EL (cell line): ENCODE results near the gene NTPCR.
A peak's percentile ranks its signal among the peaks of the same experiment; 100 is the strongest.

Source experiments
- DNase-seq: peaks from one replicate; pipeline ENCODE4 v3.0.0-alpha.2; 2016

The NTPCR gene

DNA sequence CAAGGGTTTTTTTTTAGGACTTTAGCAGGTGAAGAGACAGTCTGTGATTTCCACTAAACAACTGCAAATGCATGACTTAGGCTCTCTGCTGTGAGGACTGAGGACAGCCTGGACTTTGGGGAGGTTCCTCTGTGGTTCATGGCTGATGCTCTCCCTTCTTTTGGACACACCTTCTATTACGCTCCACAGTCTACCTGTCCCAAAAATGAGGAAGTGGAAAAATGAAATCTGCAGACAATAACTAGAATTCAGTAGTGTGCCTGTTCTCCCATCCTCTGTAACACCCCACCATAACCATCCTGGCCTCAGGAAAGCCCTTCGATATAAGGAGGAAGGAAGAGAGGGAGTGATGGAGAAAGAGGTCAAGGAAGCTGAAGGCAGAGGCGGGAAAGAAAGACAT lies 68.7 kb downstream of the NTPCR start:
- DNase-seq = no peak

DNA sequence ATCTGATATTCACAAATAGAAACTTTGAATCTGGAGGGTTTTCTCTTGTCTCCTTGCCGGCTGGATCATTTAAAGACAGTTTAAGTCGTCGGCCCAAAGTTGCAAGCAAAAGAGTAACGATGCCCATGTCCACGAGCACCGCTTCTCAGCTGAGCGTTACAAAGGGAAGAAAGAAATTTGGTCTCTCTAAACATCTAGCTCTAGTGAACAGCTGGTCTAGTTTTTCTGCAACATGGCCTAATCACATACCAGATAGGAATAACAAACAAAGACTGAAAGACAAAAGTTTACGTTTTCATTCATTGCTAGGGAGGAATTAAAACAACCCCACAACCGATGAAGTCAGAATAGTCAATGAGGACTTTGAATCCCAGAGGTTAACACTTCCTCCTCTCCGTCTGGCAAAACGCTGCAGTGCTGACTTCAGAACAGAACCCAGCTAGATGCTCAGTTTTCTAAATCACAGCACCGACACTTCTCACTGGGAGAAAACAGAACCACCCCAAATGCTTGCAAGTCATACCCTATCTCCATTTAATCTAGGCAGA lies 69.4 kb downstream of the NTPCR start:
- no peak for DNase-seq

DNA sequence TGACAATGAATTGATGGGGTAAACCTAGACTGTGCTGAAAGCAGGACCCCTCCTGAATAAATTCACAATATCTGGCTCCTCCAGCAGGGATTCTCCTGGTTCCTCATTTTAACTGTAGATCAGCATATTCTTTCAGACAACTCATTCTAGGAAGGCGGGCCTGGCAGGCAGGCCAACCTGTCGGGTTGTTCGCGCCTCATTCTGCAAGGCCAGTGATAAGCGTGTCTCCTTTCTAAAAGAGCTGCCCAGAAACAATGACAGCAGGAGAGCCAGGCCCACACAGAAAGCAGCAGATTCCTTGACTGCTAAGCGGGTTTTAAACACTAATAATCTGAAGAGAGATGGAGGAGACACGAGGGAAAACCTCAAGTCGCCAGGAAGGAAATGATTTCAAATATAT lies 70.0 kb downstream of the NTPCR start:
- DNase-seq = no peak

DNA sequence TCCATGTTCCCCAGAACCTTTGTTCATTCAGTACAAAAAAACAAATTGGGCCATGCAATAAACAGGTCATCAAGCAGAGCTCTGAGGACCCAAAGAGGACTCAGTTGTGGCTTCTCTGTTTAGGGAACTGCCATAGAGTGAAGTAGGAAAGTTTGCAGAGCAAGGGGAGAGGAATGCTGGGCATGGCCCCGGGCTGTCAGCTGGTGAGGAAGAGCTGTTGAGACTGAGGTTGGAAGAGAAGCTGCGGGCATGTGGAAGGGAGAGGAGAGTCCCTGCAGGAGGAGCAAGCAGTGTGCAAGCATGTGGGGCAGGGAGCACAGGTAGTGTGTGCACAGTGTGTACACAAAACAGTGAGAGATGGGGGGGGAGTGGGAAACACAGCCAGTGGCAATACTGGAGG lies 71.8 kb downstream of the NTPCR start:
- no peak for DNase-seq

DNA sequence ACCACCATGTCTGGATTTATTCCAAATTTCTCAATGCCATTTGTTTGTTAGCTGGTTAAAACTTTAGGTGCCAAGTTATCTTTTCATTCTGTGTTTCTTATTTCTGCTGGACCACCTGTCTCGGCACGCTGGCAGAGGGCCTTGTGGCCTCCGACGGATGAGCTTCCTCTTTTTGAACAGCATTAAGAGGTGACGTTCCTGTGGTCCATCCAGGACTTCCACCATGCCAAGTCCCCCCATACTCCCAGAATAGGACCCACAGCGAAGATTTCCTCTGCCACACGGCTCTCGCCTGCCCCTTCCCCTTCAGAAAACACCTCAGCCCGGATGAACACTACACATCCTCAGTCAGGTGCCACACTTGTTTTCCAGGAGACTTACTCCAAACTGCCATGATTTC lies 73.8 kb downstream of the NTPCR start:
- DNase-seq = no peak

DNA sequence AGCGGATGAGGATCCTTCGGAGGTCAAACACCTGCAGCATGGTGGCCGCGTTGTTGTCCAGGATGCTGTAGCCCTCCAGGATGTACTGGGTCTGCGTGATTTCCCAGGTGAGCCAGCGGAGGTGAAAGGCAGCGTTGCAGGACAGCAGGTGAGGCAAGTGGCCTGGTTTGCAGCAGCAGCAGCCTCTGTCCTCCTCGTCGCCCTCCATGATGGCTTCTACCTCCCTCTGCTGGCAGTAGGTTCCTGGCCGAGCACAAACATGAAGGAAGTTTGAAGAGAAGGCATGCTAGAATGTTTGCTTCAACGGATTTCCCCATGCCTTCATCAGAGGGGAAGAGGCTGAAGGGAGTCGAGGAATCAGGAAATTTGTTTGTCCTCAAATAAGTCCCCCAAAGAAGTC lies 74.7 kb downstream of the NTPCR start:
- peak; percentile 30 for DNase-seq

DNA sequence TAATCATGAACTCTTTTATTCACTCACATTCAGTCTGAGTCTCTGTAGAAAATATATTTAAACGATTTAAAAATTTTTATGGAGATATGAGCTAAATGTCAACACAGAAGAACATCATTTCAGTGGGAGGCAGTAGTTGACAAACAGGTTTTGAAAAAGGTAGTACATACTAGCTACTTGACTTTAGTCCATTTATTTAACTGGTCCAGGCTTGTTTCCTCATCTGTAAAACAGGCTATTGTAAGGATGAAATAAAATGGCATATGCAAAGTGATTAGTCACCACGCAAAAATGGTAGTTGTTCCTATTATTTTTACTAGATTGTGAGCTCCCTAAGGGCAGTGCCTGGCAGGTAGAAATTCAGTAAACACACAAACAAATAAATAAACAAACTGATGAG lies 75.2 kb downstream of the NTPCR start:
- peak; percentile 16 for DNase-seq

DNA sequence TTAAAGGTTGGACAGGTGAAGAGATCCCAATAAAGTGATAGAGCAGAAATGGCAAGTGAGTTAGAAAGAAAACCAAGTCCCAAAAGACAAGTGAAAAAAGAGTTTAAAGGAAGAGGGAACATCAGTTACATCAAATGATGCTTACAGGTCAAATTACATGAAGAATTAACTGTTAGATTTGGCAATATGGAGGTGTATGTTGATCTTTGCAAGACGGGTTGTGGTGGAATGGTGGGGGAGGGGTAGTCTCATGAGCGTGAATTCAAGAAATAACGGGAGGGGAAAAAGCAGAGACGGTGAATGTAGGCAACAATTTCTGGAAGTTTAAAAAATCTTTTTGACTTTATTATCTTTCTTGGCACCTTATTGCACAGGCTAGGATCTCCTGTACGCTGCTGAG lies 76.6 kb downstream of the NTPCR start:
- no peak for DNase-seq

DNA sequence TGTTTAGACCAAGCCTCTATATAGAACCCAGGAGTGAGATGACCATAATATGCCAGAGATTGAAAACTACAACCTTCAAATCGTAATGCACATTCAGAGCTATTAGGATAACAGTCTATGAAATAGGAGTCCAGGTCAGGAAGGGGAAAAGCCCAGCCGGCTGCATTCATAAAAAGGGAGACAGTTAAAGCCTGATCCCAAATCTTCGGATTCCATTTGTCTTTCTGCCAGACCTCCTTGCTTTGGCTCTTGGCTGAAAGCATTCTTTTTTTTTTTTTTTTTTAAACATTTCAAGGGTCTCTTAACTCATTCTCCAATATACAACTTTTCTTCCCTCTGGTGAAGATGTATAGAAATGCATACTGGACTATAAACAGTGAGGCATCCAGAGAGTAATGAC lies 81.1 kb downstream of the NTPCR start:
- DNase-seq = no peak

DNA sequence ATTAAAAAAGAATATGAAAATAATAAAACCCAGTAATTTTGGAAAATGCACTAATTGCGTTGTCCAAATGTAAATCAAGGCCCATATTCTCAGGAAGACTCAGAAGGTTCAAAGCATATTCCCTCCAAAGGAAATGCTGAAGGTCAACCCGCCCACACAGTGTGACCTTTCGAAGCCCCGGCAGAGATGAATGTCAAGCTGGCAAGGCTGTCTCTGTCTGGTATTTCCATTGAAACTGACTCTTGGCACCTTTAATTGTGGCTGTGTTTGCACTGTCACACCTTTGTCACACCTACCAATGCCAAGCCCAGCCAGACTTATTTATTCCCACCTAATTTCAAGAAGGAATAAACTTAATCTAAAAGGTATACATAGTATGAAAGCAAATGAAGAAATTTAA lies 82.5 kb downstream of the NTPCR start:
- no peak for DNase-seq

DNA sequence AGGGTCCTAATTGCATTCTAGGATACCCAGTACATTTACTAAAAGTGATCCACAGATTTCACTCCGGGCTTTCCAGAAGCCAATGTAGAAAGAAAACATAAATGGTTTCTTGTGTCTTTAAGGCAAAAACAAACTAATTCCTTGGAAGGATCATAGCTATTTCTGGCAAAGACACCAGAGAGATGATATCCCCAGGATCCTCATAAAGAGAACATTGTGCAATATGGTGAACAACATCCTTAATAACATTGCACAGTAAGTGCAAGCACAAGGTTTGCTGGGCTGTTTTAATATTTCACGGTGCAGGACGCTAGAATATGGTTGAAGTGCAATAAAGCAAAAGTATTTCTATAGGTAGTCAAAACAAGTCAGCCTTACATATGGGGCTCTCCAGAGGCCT lies 83.0 kb downstream of the NTPCR start:
- DNase-seq = no peak
